Measurements from ENCODE around the gene GNA14.
"Not testable (repeated sequence)": the region's sequence is repeated elsewhere in the genome, so short reads cannot be mapped to it uniquely, and the experiment has no call there.

The GNA14 gene

GRCh38 chr9:77640741-77641580, 7.2 kb downstream of the GNA14 start:
- no peak for DNase-seq

- no peak for DNase-seq
These were observed 15.5 kb downstream of the GNA14 start for GRCh38 chr9:77632652-77633051.

GRCh38 chr9:77628864-77629263, 19.3 kb downstream of the GNA14 start:
- not testable (repeated sequence) for DNase-seq

GRCh38 chr9:77616191-77616590, 31.9 kb downstream of the GNA14 start:
- peak in 1 of 2 experiments; percentile 5 for DNase-seq

GRCh38 chr9:77614645-77615044, 33.5 kb downstream of the GNA14 start:
- DNase-seq, result no peak

GRCh38 chr9:77606526-77606925, 41.6 kb downstream of the GNA14 start:
- no peak for DNase-seq

GRCh38 chr9:77605449-77606220, 42.5 kb downstream of the GNA14 start:
- DNase-seq, result no peak

GRCh38 chr9:77604316-77604715, 43.8 kb downstream of the GNA14 start:
- no peak for DNase-seq

GRCh38 chr9:77602852-77603251, 45.3 kb downstream of the GNA14 start:
- no peak for DNase-seq

GRCh38 chr9:77601476-77602099, 46.5 kb downstream of the GNA14 start:
- DNase-seq, result no peak

GRCh38 chr9:77600810-77601209, 47.3 kb downstream of the GNA14 start:
- no peak for DNase-seq

- DNase-seq, result no peak
These were observed 48.6 kb downstream of the GNA14 start for GRCh38 chr9:77599492-77599891.

- DNase-seq, result no peak
These were observed 49.1 kb downstream of the GNA14 start for GRCh38 chr9:77598991-77599390.

- peak in 1 of 2 experiments; percentile 24 for DNase-seq
These were observed 49.6 kb downstream of the GNA14 start for GRCh38 chr9:77598524-77598923.

- DNase-seq, result no peak
These were observed 51.1 kb downstream of the GNA14 start for GRCh38 chr9:77597057-77597456.

- DNase-seq, result no peak
These were observed 52.6 kb downstream of the GNA14 start for GRCh38 chr9:77595426-77596095.

- DNase-seq, result no peak
These were observed 53.2 kb downstream of the GNA14 start for GRCh38 chr9:77594963-77595362.

- DNase-seq, result no peak
These were observed 54.6 kb downstream of the GNA14 start for GRCh38 chr9:77593528-77593927.

GRCh38 chr9:77592476-77592875, 55.6 kb downstream of the GNA14 start:
- no peak for DNase-seq

- DNase-seq, result no peak
These were observed 58.9 kb downstream of the GNA14 start for GRCh38 chr9:77589046-77589795.

- no peak for DNase-seq
These were observed 59.7 kb downstream of the GNA14 start for GRCh38 chr9:77588271-77588937.

GRCh38 chr9:77587851-77588250, 60.3 kb downstream of the GNA14 start:
- no peak for DNase-seq
